GM12878 (cell line): ENCODE measurements around the gene AGR3. TPM values are rescaled to one million over a fixed set of nuclear protein-coding genes. Genes with fewer than 3 reads are reported as not detected.

ENCODE experiments used
- ATAC-seq: fragments of 200-7000 bp; cut with Tn5 transposase; 3 replicates; pipeline ENCODE4 v1.9.1; 2020; ENCODE audit warnings: mild to moderate bottlenecking, moderate library complexity
- BruUV-seq: library from RNA; stranded (reverse); fragments of 400-500 nt; replicated peaks from 2 replicates; lab custom pipeline; 2021; lab: Mats Ljungman, UMichigan
- CTCF ChIA-PET: fragments of 300-600 bp; sonication (Branson Sonifier 250); formaldehyde crosslinking; extraction: SDS; loops from one replicate; lab custom pipeline; 2021; ENCODE audit warnings: inconsistent platforms; lab: Yijun Ruan, JAX
- POLR2A ChIA-PET: fragments of 350-600 bp; formaldehyde crosslinking; extraction: SDS; loops from one replicate; lab custom pipeline; 2021; ENCODE audit warnings: inconsistent platforms; lab: Charles Lee
- RAD21 ChIA-PET: fragments of 300-600 bp; sonication (Branson Sonifier 250); formaldehyde crosslinking; loops from one replicate; lab custom pipeline; 2023; ENCODE audit warnings: antibody characterized with exemption; ENCODE audit not compliant: unreplicated experiment; lab: Charles Lee
- SMC1A ChIA-PET: fragments of 300-600 bp; sonication (Branson Sonifier 250); formaldehyde crosslinking; loops from one replicate; lab custom pipeline; 2023; ENCODE audit not compliant: unreplicated experiment, uncharacterized antibody; lab: Charles Lee
- DNase-seq: peaks from one replicate; pipeline ENCODE4 v3.0.0-alpha.2; 2011; ENCODE audit warnings: low read depth, low spot score
- FAIRE-seq: peaks from 3 replicates; lab custom pipeline; 2011; peaks lifted over from hg19 to GRCh38; lab: Jason Lieb, UNC
- H2AFZ ChIP-seq: 2 replicates; pipeline ENCODE4 v1.6.0; 2011; ENCODE audit warnings: low read depth, low read length, control low read depth; ENCODE audit not compliant: control insufficient read depth
- H3K27ac ChIP-seq: 2 replicates; pipeline ENCODE4 v1.5.1; 2011; ENCODE audit warnings: control low read depth; ENCODE audit not compliant: control insufficient read depth, insufficient read depth
- H3K27me3 ChIP-seq, 2 experiments: replicated peaks in 1 of 2; 2 replicates each; pipeline versions ENCODE4 v1.6.0 to v1.6.1; 2011; ENCODE audit warnings: low read length in 1 of 2; ENCODE audit not compliant: control insufficient read depth in 2 of 2, insufficient read depth in 2 of 2
- H3K36me3 ChIP-seq, 2 experiments: 2 replicates each; pipeline ENCODE4 v1.5.1; 2011; ENCODE audit warnings: low read length in 1 of 2; ENCODE audit not compliant: control insufficient read depth in 2 of 2, insufficient read depth in 2 of 2
- H3K4me1 ChIP-seq: 2 replicates; pipeline ENCODE4 v1.6.1; 2011; ENCODE audit warnings: mild to moderate bottlenecking, low read length, moderate library complexity, mixed read lengths; ENCODE audit not compliant: control insufficient read depth, insufficient read depth
- H3K4me2 ChIP-seq: 2 replicates; pipeline ENCODE4 v1.6.0; 2011; ENCODE audit warnings: control low read depth; ENCODE audit not compliant: control insufficient read depth, insufficient read depth
- H3K4me3 ChIP-seq: fragments of 200-600 bp; sonication (generic); 2 replicates; pipeline ENCODE4 v1.5.1; 2016
- H3K79me2 ChIP-seq: 2 replicates; pipeline ENCODE4 v1.6.0; 2011; ENCODE audit warnings: low read length; ENCODE audit not compliant: control insufficient read depth, insufficient read depth
- H3K9ac ChIP-seq: 2 replicates; pipeline ENCODE4 v1.8.0; 2011; ENCODE audit warnings: low read length, control low read depth, mixed read lengths; ENCODE audit not compliant: control insufficient read depth, insufficient read depth
- H3K9me3 ChIP-seq: replicated peaks from 3 replicates; pipeline ENCODE4 v1.5.1; 2011; ENCODE audit warnings: mild to moderate bottlenecking, low read length; ENCODE audit not compliant: control insufficient read depth, insufficient read depth
- H4K20me1 ChIP-seq: 2 replicates; pipeline ENCODE4 v1.6.0; 2011; ENCODE audit not compliant: control insufficient read depth, insufficient read depth
- ATF7 ChIP-seq: fragments of 450-650 bp; IDR thresholded peaks from 2 replicates; pipeline ENCODE4 v1.6.1; 2016; ENCODE audit warnings: low read depth, mild to moderate bottlenecking
- E2F8 ChIP-seq: fragments of 450-650 bp; IDR thresholded peaks from 2 replicates; pipeline ENCODE4 v1.6.1; 2018; ENCODE audit warnings: mild to moderate bottlenecking, low read depth, moderate library complexity; ENCODE audit not compliant: partially characterized antibody
- ESRRA ChIP-seq: IDR thresholded peaks from 2 replicates; pipeline ENCODE4 v1.6.1; 2012; ENCODE audit warnings: mild to moderate bottlenecking, low read length, improper control_type of control experiment
- FOXM1 ChIP-seq: IDR thresholded peaks from 2 replicates; pipeline ENCODE4 v1.6.1; 2012; ENCODE audit warnings: low read depth, mild to moderate bottlenecking, inconsistent platforms, low read length, moderate library complexity
- NRF1 ChIP-seq: conservative IDR thresholded peaks from 2 replicates; pipeline ENCODE4 v1.6.1; 2011; ENCODE audit warnings: mild to moderate bottlenecking, low read depth, low read length, improper control_type of control experiment
- PRDM15 ChIP-seq: fragments of 450-650 bp; formaldehyde crosslinking; IDR thresholded peaks from 2 replicates; pipeline ENCODE4 v1.4.0; 2020; ENCODE audit warnings: mild to moderate bottlenecking, moderate library complexity
- RELB ChIP-seq: fragments of 450-650 bp; IDR thresholded peaks from 2 replicates; pipeline ENCODE4 v1.6.1; 2017; ENCODE audit warnings: low read depth, mild to moderate bottlenecking, moderate library complexity
- TARDBP ChIP-seq: IDR thresholded peaks from 2 replicates; pipeline ENCODE4 v1.6.1; 2016; ENCODE audit warnings: borderline replicate concordance
- TCF12 ChIP-seq: IDR thresholded peaks from 2 replicates; pipeline ENCODE4 v1.6.1; 2011; ENCODE audit warnings: low read depth, mild to moderate bottlenecking, low read length
- ZNF622 ChIP-seq: fragments of 450-650 bp; IDR thresholded peaks from 2 replicates; pipeline ENCODE4 v1.6.1; 2017; ENCODE audit warnings: mild to moderate bottlenecking, inconsistent platforms
- WGBS: methylation state at CpG from one replicate; pipeline ENCODE4 v1.1.6; 2016; ENCODE audit warnings: low lambda C conversion rate; ENCODE audit not compliant: insufficient replicate concordance, insufficient coverage; ENCODE audit errors: missing lambda C conversion rate; 5-methylcytosine and 5-hydroxymethylcytosine counted together
- in situ Hi-C: fragments of 300-500 bp; cut with MboI; formaldehyde crosslinking; loops from 9 replicates; pipeline ENCODE4 v1.14.3; 2018; ENCODE audit warnings: mixed read lengths
- intact Hi-C: fragments of 100-400 bp; cut with micrococcal nuclease; formaldehyde crosslinking; loops from one replicate; pipeline ENCODE4 v1.14.2; 2022; ENCODE audit not compliant: unreplicated experiment
- polyA plus RNA-seq, 11 experiments: library from polyadenylated mRNA; depleted of rRNA in 4 of 11; unstranded in 6 of 11; stranded (reverse) in 5 of 11; fragments of >200 nt; fragmentation: Nextera tagmentation in 4 of 11; fragmentation: Illumina TruSeq in 1 of 11; extraction: Ambion mirVana in 4 of 11; extraction: Trizol in 1 of 11; gene quantifications; 1 replicate in 1 of 11; 2 replicates in 10 of 11; pipeline versions ENCODE4 v1.2.1 to v1.2.3, GENCODE V29; 2011 to 2016; ENCODE audit warnings: inconsistent platforms in 2 of 11, missing spikeins in 2 of 11, low read depth in 1 of 11
- total RNA-seq, 4 experiments: library from RNA; depleted of rRNA in 3 of 4; stranded (reverse); fragments of >200 nt in 3 of 4; fragmentation: Illumina TruSeq in 1 of 4; extraction: Trizol in 1 of 4; gene quantifications; 2 replicates each; pipeline versions ENCODE4 v1.2.1 to v1.2.3, GENCODE V29; 2013 to 2021

AGR3 gene
- total and polyA plus RNA-seq, 10 of the 15 experiments (the other 5 are each of a cell fraction or from before 2014, with no cell fraction given): not detected

GRCh38 chr7:16816824-16817223 is 65.0 kb downstream of the AGR3 start:
- ChIA-PET CTCF (interaction anchor here (1.0 to 1.3 kb wide), 2 partner anchors 14 to 16 kb away, joined by 3 to 4 read pairs; no protein-coding TSS in a partner anchor), POLR2A (no interaction called here), SMC1A (no interaction called here), RAD21 (no interaction called here)
- H2AFZ ChIP-seq: no peak overlapping the region
- FAIRE-seq (no peak), DNase-seq (no peak), ATAC-seq (no peak)
- H3K4me3 ChIP-seq: no peak overlapping the region
- H3K27ac ChIP-seq: no peak overlapping the region
- no peak overlapping the region for H3K4me2 ChIP-seq
- in situ Hi-C loops: no loop called here
- 37% methylated on average over 2 of the region's 2 CpGs for WGBS
- intact Hi-C loops: no loop called here
- H3K36me3 ChIP-seq: no peaks in the 10 kb centered on the region
- no peaks in the 10 kb centered on the region for H3K4me1 ChIP-seq
- no peak overlapping the region for H3K9ac ChIP-seq
- H3K79me2 ChIP-seq: no peaks in the 10 kb centered on the region
- no peaks in the 10 kb centered on the region for H3K27me3 ChIP-seq
- no peak for TF ChIP-seq TCF12
- no peak for TF ChIP-seq ESRRA
- no peak for TF ChIP-seq TARDBP
- no peak for TF ChIP-seq ATF7
- no peak for TF ChIP-seq FOXM1
- no peak for TF ChIP-seq RELB
- no peak for TF ChIP-seq NRF1
- TF ChIP-seq ZNF622: no peak
- TF ChIP-seq, all 136 proteins: peak for 0
- Histone ChIP-seq H3K9me3 (no peaks in the 10 kb centered on the region), H4K20me1 (no peaks in the 10 kb centered on the region)
- BruUV-seq: no TSS peak

GRCh38 chr7:16815001-16815400 is 66.8 kb downstream of the AGR3 start:
- intact Hi-C loops: no loop called here
- 77% methylated on average over 2 of the region's 2 CpGs for WGBS

More at GRCh38 chr7:16815001-16815400, 66.8 kb downstream of the AGR3 start:
- TF ChIP-seq E2F8 (no peak), PRDM15 (no peak), FOXM1 (no peak)
- no peaks in the 10 kb centered on the region for H3K79me2 ChIP-seq
- CTCF ChIA-PET: no interaction called here
- no peak overlapping the region for H2AFZ ChIP-seq
- SMC1A ChIA-PET: no interaction called here
- FAIRE-seq (no peak), DNase-seq (no peak), ATAC-seq (no peak)
- H3K4me2 ChIP-seq: no peak overlapping the region
- no peaks in the 10 kb centered on the region for H3K9me3 ChIP-seq
- POLR2A ChIA-PET: no interaction called here
- H3K27ac ChIP-seq: no peak overlapping the region
- H3K36me3 ChIP-seq: no peaks in the 10 kb centered on the region
- H3K4me1 ChIP-seq: no peaks in the 10 kb centered on the region
- BruUV-seq: no TSS peak
- no peak overlapping the region for H3K4me3 ChIP-seq
- no peak overlapping the region for H3K9ac ChIP-seq
- RAD21 ChIA-PET: no interaction called here
- no peaks in the 10 kb centered on the region for H4K20me1 ChIP-seq
- in situ Hi-C loops: no loop called here
- no peaks in the 10 kb centered on the region for H3K27me3 ChIP-seq
